Measurements from ENCODE around the gene CUBN.
"Not testable (repeated sequence)": the region's sequence is repeated elsewhere in the genome, so short reads cannot be mapped to it uniquely, and the experiment has no call there.

The CUBN gene

GRCh38 chr10:17141504-17142229 is 12.1 kb upstream of the CUBN start:
- in situ Hi-C loops (cut with MboI; ENCODE audit: low sequenced_read_pairs), result no loop called here

- in situ Hi-C loops (cut with MboI; ENCODE audit: low sequenced_read_pairs), result no loop called here
Observed at GRCh38 chr10:17140386-17140761, 10.8 kb upstream of the CUBN start.

DNA sequence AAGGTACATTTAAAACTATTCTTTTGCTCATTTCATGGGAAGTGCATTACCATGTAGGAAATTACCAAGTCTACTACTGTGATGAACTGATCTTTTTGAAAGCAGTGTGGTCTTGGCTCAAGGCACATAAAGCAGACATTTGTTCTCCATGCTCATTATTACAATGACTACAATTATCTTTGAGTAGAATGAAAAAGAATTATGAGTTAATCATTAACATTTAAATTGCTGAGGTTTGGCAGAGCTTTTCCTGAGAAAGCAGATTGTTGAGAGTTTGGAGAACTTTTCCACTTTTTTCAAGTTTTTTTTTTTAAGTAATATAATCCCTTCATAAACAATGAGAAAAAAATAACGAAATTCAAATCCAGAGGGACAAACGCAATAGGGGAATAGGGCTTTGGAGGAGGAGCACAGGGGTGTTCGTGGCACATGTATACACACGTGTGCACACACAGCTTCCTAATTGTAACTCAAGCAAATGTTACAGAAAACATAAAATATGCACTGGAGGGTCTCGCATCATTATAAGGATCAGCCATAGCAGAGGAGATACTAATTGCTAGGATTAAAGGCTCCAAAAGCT is 8.9 kb upstream of the CUBN start:
- in situ Hi-C loops (cut with MboI; ENCODE audit: low sequenced_read_pairs), result no loop called here

DNA sequence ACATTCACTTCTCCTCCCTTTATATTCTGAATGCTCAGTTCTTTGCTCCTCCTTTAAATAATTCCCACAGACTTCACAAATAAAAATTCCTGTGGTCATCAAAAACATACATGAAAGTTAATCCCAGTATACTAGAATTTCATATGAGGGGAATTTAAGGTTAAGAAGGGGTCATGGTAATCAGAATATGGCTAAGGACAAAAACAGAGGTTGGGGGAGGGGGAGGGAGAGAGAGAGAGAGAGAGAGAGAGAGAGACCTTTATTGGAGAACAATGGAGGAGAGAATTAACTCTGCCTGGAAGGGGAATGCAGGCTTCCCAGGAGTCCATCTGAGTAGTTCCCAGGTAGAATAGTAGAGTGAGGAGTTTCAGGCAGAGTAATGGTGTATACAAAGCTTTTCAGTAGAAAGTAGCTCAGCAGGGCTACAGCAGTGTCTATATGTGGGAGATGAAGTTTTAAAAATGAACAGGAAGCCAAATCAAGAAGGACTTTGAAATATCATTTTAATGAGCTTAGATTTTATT is 5.2 kb upstream of the CUBN start:
- in situ Hi-C loops (cut with MboI; ENCODE audit: low sequenced_read_pairs), result no loop called here

GRCh38 chr10:17134282-17134681 is 4.7 kb upstream of the CUBN start:
- in situ Hi-C loops (cut with MboI; ENCODE audit: low sequenced_read_pairs), result no loop called here

DNA sequence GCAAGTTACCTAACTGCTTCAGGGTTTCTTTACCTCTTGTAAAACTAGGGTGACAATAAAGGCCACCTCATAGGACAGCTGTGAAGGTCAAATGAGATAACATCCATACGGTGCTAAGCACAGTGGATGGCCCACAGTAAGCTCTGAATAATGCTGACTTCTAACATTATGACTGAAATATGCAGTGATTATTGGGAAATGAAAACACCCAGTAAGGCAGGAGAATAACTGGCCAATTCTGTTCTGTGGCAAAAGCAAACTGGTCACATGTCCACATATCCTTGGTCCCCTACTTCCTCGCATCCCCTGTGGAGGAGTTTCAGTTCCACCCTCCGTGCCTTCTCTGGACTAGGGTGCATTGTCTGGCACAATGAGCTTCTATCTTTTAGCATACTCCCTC is 1.4 kb downstream of the CUBN start:
- in situ Hi-C loops (cut with MboI; ENCODE audit: low sequenced_read_pairs), result no loop called here

GRCh38 chr10:17126327-17126726 is 3.3 kb downstream of the CUBN start:
- in situ Hi-C loops (cut with MboI; ENCODE audit: low sequenced_read_pairs), result no loop called here

- in situ Hi-C loops (cut with MboI; ENCODE audit: low sequenced_read_pairs), result no loop called here
Observed at GRCh38 chr10:17125206-17125893, 4.3 kb downstream of the CUBN start.

DNA sequence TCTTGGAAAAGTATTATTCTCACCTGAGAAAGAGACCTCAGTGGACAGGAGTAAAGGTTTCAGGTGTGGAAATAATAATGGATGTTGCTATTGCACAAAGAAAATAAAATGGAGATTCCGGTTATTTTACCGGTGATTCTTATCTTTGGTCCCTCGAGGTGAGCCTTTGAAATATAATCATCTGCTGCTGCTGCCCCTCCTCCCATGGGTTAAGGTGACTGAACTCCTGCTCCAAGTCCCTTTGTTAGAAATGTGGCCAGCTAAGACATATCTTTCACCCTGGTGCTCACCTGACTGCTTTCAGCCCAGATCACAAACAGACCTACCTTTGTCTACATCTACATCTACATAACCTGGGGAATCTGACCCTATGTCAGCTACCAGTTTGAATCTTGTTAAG is 5.7 kb downstream of the CUBN start:
- in situ Hi-C loops (cut with MboI; ENCODE audit: low sequenced_read_pairs), result no loop called here

DNA sequence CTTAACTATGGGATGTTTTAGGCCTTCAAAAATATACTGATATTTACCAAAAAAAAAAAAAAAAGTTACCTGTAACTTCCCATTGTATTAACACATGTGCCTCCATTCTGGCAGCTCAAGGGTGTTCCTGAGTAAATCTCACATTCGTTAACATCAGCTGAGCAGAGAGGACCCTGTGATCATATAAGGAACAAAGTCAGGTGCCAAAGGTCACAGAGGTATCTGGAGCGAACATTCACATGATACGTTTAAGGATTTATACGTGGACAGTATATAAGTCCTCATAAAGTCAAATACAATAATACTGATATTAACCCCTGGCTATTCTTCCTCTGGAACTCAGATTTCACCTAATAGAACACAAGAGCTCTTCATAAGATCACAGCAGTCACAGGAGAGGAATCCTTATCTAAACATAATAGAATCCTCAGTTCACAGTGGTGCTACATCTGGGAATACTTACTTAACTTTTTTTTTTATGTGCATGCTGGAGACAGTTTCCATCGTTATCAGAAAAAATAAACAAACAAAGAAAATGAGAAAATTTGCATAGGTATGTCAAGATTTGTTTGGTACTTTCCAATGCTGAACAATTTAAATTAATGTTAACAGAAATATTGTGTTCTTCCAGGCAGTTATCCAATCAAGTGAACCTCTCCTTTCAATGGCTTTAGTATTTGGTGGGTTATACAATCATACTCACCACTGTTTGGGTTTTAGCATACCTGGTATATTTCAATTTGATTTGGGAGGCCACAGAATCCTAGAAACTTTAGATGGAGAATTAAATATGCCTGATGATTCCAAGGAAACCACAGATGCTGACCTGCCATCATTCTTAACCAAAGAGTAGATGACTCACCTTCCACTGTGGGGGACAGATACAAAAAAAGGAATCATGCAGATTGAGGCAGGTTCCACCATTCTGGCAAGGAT is 6.6 kb downstream of the CUBN start:
- in situ Hi-C loops (cut with MboI; ENCODE audit: low sequenced_read_pairs), result no loop called here

DNA sequence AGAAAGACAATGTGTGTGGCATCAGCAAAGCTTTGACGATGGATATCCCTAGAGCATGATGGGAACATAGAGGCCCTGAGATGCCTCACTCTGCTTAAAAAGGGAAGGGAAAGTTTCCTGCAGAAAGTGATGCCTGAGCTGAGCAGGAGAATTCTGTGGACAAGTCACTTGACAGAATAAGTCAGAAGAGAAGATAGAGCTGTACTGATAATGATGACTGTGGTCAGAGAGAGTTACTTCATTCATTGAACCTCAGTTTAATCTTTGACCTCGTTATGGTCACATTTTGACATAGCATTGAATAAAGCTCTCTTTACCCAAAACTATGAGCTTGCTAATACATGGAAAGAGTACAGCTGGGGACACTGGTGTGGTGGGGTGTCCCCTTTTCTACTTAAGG is 7.6 kb downstream of the CUBN start:
- in situ Hi-C loops (cut with MboI; ENCODE audit: low sequenced_read_pairs), result no loop called here

DNA sequence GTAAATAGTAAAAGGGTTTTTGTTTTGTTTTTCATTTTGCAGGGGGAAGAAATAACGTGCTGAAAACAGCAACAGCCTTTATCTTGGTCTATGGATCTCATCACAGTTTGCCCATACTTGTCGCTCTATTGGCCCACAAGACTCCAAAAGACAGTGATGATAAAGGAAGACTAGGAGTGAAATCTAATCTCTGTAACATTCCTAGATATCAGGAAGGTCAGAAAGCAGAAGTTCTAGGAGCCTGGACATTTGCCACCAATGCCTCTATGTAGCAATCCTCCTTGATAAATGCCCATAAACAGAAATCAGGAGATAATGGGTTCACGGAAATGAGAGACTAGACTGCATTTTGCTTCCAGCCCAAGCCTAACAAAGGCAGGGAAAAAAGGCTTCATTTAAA is 8.9 kb downstream of the CUBN start:
- in situ Hi-C loops (cut with MboI; ENCODE audit: low sequenced_read_pairs), result no loop called here

DNA sequence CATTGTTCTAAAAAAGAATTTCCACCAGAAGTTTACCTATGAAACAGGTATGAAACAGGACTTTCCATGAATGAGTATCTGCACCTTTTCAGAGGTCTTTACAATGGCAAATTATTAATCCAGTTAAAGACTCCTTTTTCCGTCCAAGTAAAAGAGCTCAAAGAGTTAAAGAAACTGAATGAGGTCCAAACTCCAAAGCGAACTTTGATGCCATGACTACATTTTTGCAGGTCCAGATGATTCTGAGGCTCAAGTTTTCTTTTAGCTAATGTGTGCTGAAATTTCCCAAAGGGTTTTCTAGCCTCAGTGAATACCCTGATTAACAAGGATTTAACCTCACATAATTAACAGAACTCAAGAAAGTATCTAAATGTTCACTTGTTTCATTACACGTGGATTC is 9.8 kb downstream of the CUBN start:
- in situ Hi-C loops (cut with MboI; ENCODE audit: low sequenced_read_pairs), result no loop called here

- in situ Hi-C loops (cut with MboI; ENCODE audit: low sequenced_read_pairs), result no loop called here
Observed at GRCh38 chr10:17116193-17116592, 13.4 kb downstream of the CUBN start.

DNA sequence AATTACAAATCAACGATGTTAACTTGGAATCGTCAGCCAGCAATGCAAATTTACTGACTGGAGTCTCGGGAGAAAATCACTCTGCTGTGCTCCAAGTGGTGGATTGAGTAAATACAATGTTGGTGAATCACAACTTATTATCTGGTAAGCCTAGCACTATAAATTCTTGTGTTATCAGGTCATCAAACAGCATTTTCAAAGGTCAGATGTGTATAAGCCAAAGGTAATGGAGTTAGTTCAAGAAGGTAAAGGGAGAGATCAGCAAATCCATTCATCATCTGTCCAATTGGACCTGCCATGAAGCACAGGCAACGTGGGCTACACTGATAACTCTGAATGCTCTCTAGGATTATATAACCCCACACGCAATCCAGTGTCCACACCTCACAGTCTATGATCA is 13.9 kb downstream of the CUBN start:
- in situ Hi-C loops (cut with MboI; ENCODE audit: low sequenced_read_pairs), result no loop called here

DNA sequence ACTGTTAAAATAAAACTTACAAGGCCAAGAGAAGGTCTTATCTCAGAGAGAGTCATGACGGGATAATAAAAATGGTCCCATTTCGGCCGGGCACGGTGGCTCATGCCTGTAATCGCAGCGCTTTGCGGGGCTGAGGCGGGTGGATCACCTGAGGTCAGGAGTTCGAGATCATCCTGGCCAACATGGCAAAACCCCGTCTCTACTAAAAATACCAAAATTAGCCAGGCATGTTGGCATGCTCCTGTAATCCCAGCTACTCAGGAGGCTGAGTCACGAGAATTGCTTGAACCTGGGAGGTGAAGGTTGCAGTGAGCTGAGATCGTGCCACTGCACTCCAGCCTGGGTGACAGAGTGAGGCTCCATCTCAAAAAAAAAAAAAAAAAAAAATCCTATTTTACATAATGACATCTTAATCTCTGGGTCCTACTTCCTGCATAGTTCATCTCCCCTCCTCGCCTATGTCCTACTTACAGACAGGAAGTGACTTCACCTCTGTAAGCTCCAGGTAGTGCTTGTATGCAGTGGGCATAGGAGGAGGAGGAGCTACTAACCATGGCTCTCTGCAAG is 14.7 kb downstream of the CUBN start:
- in situ Hi-C loops (cut with MboI; ENCODE audit: low sequenced_read_pairs), result not testable (repeated sequence)

- in situ Hi-C loops (cut with MboI; ENCODE audit: low sequenced_read_pairs), result no loop called here
Observed at GRCh38 chr10:17113889-17114540, 15.6 kb downstream of the CUBN start.

DNA sequence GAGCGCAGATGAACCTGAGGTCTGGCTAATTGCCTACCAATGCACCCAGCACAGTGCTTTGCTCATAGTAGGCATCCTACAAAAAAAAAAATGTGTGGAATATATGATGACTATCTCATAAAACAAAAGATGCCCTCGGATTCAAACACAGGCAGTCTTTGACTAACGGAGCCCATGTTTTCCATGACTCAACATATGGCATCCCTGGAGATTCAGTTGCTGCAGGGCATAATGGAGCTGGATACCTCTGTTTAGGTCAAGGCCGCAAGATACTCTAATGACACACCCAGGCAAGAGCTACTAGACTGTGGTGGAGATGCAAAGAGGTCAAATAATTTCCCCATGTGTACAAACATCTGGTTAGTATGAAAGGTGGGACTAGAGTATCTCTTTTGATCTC is 16.3 kb downstream of the CUBN start:
- in situ Hi-C loops (cut with MboI; ENCODE audit: low sequenced_read_pairs), result no loop called here

- in situ Hi-C loops (cut with MboI; ENCODE audit: low sequenced_read_pairs), result no loop called here
Observed at GRCh38 chr10:17112566-17112965, 17.0 kb downstream of the CUBN start.

DNA sequence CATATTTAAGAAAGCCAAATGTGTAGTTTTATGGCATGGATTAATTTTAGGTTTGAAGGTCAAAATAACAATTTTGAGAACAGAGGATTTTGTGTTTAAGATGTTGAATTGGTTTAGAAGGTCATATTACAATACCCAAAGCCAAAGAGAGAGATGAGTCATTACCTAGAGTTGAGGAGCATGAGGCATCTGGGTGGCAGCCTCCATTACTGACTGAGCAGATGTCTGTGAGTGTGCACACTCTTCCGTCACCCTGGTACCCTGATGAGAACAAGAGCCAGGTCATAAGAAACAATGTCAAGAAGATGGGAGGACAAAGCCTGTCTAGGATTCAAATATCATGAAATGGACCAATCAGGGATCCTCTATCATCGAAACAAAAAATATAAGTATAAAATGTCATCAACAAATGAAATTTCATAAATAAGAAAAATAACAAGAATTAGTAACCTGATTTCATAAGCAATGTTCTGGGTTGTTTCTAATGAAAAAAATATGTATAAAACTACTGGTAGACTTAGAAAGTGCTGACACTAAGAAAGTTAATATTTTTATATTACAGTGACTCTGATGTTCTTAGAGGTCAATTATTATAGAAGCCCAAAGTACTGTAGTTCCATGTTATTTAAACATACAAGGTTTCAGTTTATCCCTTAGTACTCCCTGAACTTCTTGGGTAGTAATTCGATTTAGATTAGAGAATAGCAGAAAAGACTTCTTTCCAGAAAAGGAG is 20.0 kb downstream of the CUBN start:
- in situ Hi-C loops (cut with MboI; ENCODE audit: low sequenced_read_pairs), result no loop called here

Measured in hTERT RPE-1 (cell line).